ENCODE data around the gene CDH16.

DNA sequence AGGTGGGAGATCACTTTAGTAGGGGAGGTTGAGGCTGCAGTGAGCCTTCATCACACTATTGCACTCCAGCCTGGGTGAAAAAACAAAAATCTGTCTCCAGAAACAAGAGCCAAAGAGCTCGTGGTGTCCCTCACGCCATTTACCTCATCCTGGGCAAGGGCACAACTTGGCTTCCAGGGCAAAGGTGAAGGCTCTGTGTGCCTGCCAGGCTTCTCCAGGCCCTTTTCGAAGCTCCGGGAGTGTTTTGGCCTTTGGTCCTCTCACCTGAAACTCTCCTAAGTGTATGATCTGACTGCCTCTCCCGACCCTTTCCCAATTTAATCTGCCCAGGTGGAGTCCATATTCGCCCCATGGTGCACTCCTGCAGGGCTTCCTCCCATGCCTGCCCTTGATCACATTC lies 30.8 kb upstream of the CDH16 start:
- TF ChIP-seq, protein P1, sequence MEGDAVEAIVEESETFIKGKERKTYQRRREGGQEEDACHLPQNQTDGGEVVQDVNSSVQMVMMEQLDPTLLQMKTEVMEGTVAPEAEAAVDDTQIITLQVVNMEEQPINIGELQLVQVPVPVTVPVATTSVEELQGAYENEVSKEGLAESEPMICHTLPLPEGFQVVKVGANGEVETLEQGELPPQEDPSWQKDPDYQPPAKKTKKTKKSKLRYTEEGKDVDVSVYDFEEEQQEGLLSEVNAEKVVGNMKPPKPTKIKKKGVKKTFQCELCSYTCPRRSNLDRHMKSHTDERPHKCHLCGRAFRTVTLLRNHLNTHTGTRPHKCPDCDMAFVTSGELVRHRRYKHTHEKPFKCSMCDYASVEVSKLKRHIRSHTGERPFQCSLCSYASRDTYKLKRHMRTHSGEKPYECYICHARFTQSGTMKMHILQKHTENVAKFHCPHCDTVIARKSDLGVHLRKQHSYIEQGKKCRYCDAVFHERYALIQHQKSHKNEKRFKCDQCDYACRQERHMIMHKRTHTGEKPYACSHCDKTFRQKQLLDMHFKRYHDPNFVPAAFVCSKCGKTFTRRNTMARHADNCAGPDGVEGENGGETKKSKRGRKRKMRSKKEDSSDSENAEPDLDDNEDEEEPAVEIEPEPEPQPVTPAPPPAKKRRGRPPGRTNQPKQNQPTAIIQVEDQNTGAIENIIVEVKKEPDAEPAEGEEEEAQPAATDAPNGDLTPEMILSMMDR (conservative IDR thresholded peaks at IDR 0.05): no peak
- no peak for TF ChIP-seq ZFX (IDR thresholded peaks at IDR 0.05)
